ENCODE results near the gene CAPN1. TPM values are rescaled to one million over a fixed set of nuclear protein-coding genes. Genes with fewer than 3 reads are reported as not detected.

Gene CAPN1
- total and polyA plus RNA-seq, 2 donors (not counting 1 experiment from before 2014, with no cell fraction given): 192 to 202 TPM

DNA sequence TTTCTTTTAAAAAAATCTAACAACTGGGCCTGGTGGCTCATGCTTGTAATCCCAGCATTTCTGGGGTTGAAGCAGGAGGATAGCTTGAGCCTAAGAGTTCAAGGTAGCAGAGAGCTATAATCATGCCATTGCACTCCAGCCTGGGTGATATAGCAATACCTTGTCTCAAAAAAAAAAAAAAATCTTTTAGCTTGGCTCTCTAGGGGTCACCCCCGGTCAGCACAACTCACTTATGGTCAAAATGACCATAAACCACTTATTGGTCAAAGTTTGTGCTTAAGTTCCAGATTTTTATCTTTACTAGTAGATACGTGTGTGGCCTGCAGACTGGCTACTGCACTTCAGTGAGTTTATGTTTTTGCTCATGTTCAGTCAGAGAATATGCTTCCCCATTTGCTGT lies 18.0 kb upstream of the CAPN1 start:
- H3K4me1 ChIP-seq (ENCODE audit: control insufficient read depth in 2 of 2, insufficient read depth in 2 of 2, low read length in 2 of 2): peaks cover 0 to 7% of the 10 kb centered on the region in 2 donors
- no peaks in the 10 kb centered on the region for H3K27me3 Mint-ChIP-seq
- POLR2A ChIA-PET: no interaction called here
- H3K9ac ChIP-seq (ENCODE audit: low read length): no peak overlapping the region
- no peaks in the 10 kb centered on the region for H3K79me2 ChIP-seq (ENCODE audit: control insufficient read depth, insufficient read depth, low read length)
- no peaks in the 10 kb centered on the region for H3K27me3 ChIP-seq (replicated peaks in 1 of 4; ENCODE audit: control extremely low read depth in 1 of 4, control insufficient read depth in 3 of 4, insufficient read depth in 4 of 4, low read length in 3 of 4)
- H3K27ac ChIP-seq (ENCODE audit: low read length in 2 of 2): no peak overlapping the region
- no peak overlapping the region for H3K4me2 ChIP-seq (replicated peaks; ENCODE audit: low read depth, low read length, poor library complexity, severe bottlenecking)
- ATAC-seq (ENCODE audit: low read depth) (no peak), DNase-seq (no peak)
- no peaks in the 10 kb centered on the region for H3K36me3 ChIP-seq (replicated peaks in 1 of 2; ENCODE audit: control extremely low read depth in 1 of 2, control insufficient read depth in 1 of 2, extremely low read depth in 1 of 2, insufficient read depth in 2 of 2, low read length in 1 of 2)
- no peak overlapping the region for H2AFZ ChIP-seq (ENCODE audit: insufficient read depth, low read depth, low read length, poor library complexity, severe bottlenecking)
- H3K9me3 ChIP-seq (ENCODE audit: control extremely low read depth in 1 of 3, control insufficient read depth in 2 of 3, insufficient read depth in 1 of 3, low read length in 2 of 3): no peaks in the 10 kb centered on the region
- H3K4me3 ChIP-seq (ENCODE audit: control extremely low read depth in 1 of 5, extremely low read depth in 1 of 5, insufficient read depth in 1 of 5, low read depth in 2 of 5, low read length in 4 of 5): no peak overlapping the region
- 100% methylated on average over 1 of the region's 2 CpGs for WGBS (ENCODE audit: insufficient coverage)
- no peaks in the 10 kb centered on the region for H4K20me1 ChIP-seq (ENCODE audit: control insufficient read depth, insufficient read depth, low read length, poor library complexity, severe bottlenecking)
- TF ChIP-seq, protein P1, sequence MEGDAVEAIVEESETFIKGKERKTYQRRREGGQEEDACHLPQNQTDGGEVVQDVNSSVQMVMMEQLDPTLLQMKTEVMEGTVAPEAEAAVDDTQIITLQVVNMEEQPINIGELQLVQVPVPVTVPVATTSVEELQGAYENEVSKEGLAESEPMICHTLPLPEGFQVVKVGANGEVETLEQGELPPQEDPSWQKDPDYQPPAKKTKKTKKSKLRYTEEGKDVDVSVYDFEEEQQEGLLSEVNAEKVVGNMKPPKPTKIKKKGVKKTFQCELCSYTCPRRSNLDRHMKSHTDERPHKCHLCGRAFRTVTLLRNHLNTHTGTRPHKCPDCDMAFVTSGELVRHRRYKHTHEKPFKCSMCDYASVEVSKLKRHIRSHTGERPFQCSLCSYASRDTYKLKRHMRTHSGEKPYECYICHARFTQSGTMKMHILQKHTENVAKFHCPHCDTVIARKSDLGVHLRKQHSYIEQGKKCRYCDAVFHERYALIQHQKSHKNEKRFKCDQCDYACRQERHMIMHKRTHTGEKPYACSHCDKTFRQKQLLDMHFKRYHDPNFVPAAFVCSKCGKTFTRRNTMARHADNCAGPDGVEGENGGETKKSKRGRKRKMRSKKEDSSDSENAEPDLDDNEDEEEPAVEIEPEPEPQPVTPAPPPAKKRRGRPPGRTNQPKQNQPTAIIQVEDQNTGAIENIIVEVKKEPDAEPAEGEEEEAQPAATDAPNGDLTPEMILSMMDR (IDR thresholded peaks at IDR 0.05): no peak
- no peak for TF ChIP-seq EZH2 (IDR thresholded peaks at IDR 0.05; ENCODE audit: borderline replicate concordance, insufficient read depth, low read depth, low read length, poor library complexity, severe bottlenecking)
- no peak overlapping the region for H3K4me3 Mint-ChIP-seq
- intact Hi-C loops (cut with micrococcal nuclease): no loop called here
- peaks cover 15% of the 10 kb centered on the region for H3K4me1 Mint-ChIP-seq
- CTCF ChIA-PET: no interaction called here
- no peaks in the 10 kb centered on the region for H3K9me3 Mint-ChIP-seq (ENCODE audit: insufficient read depth)
- H3K27ac Mint-ChIP-seq: no peak overlapping the region

- POLR2A ChIA-PET: interaction anchor here (0.7 kb wide), 1 partner anchor 78 kb away, joined by 3 read pairs; no protein-coding TSS in a partner anchor
- CTCF ChIA-PET: interaction anchor here (0.9 to 1.1 kb wide), 2 partner anchors 21 to 54 kb away, joined by 3 read pairs; partner anchors contain the start of gene TM7SF2
- DNase-seq: no peak
- Mint-ChIP-seq H3K4me3 (no peak overlapping the region), H3K9me3 (ENCODE audit: insufficient read depth) (no peaks in the 10 kb centered on the region), H3K27me3 (no peaks in the 10 kb centered on the region), H3K4me1 (peaks cover 14% of the 10 kb centered on the region), H3K27ac (no peak overlapping the region)
- no peak overlapping the region for H3K27ac ChIP-seq (ENCODE audit: low read length in 2 of 2)
- peaks cover 8 to 13% of the 10 kb centered on the region in 2 donors for H3K4me1 ChIP-seq (ENCODE audit: control insufficient read depth in 2 of 2, insufficient read depth in 2 of 2, low read length in 2 of 2)
- ATAC-seq (ENCODE audit: low read depth): no peak
- peaks cover 3% of the 10 kb centered on the region for H3K79me2 ChIP-seq (ENCODE audit: control insufficient read depth, insufficient read depth, low read length)
- no peak for TF ChIP-seq EZH2 (IDR thresholded peaks at IDR 0.05; ENCODE audit: borderline replicate concordance, insufficient read depth, low read depth, low read length, poor library complexity, severe bottlenecking)
- TF ChIP-seq, protein P1 (IDR thresholded peaks at IDR 0.05): no peak
- no peaks in the 10 kb centered on the region for H3K36me3 ChIP-seq (replicated peaks in 1 of 2; ENCODE audit: control extremely low read depth in 1 of 2, control insufficient read depth in 1 of 2, extremely low read depth in 1 of 2, insufficient read depth in 2 of 2, low read length in 1 of 2)
- H2AFZ ChIP-seq (ENCODE audit: insufficient read depth, low read depth, low read length, poor library complexity, severe bottlenecking): no peak overlapping the region
- no peak overlapping the region for H3K4me3 ChIP-seq (ENCODE audit: control extremely low read depth in 1 of 5, extremely low read depth in 1 of 5, insufficient read depth in 1 of 5, low read depth in 2 of 5, low read length in 4 of 5)
- no peak overlapping the region for H3K4me2 ChIP-seq (replicated peaks; ENCODE audit: low read depth, low read length, poor library complexity, severe bottlenecking)
- WGBS (ENCODE audit: insufficient coverage): 87% methylated on average over 12 of the region's 31 CpGs
- no peak overlapping the region for H3K9ac ChIP-seq (ENCODE audit: low read length)
- intact Hi-C loops (cut with micrococcal nuclease): no loop called here
- no peaks in the 10 kb centered on the region for H4K20me1 ChIP-seq (ENCODE audit: control insufficient read depth, insufficient read depth, low read length, poor library complexity, severe bottlenecking)
- H3K27me3 ChIP-seq (replicated peaks in 1 of 4; ENCODE audit: control extremely low read depth in 1 of 4, control insufficient read depth in 3 of 4, insufficient read depth in 4 of 4, low read length in 3 of 4): no peaks in the 10 kb centered on the region
- H3K9me3 ChIP-seq (ENCODE audit: control extremely low read depth in 1 of 3, control insufficient read depth in 2 of 3, insufficient read depth in 1 of 3, low read length in 2 of 3): no peaks in the 10 kb centered on the region
Observed at GRCh38 chr11:65165410-65166317, 16.1 kb upstream of the CAPN1 start.
